IPS-NIHi7 (cell line): ENCODE results near the gene VAMP5.
"Not testable (repeated sequence)": the region's sequence is repeated elsewhere in the genome, so short reads cannot be mapped to it uniquely, and the experiment has no call there.

Experiments
- DNase-seq: peaks from one replicate; pipeline ENCODE4 v3.0.0; 2012; ENCODE audit warnings: mixed read lengths; ENCODE audit errors: extremely low spot score

VAMP5 gene, protein sequence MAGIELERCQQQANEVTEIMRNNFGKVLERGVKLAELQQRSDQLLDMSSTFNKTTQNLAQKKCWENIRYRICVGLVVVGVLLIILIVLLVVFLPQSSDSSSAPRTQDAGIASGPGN

DNA sequence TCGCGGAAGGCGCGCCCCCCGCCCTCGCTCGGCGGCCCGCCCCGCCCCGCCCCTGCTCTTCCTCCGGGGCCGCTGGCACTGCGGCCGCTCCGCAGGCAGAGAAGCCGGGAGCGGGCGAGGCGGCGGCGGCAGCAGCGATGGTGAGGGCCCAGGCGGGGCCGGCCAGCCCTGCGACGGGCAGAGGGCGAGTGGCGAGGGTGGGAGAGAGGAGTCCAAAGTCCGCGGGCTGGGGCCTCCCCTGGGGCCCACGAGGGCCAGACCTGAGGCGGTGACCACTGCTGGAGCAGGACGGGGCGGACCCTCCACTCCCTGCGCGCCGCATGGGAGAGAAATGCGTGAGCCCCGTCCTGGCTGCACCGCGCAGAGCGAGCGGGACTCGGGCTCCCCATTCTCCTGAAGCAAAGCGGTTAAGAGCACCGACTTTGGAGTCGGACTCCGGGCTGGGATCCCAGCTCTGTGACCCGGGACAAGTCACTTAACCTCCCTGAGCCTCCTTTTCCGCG, at the start of gene VAMP5:
VAMP5 (plus strand) TSS at position 78 of the 503 bp plus-strand sequence; CDS start at position 138, 60 bp downstream.
- DNase-seq = peak; percentile 41

DNA sequence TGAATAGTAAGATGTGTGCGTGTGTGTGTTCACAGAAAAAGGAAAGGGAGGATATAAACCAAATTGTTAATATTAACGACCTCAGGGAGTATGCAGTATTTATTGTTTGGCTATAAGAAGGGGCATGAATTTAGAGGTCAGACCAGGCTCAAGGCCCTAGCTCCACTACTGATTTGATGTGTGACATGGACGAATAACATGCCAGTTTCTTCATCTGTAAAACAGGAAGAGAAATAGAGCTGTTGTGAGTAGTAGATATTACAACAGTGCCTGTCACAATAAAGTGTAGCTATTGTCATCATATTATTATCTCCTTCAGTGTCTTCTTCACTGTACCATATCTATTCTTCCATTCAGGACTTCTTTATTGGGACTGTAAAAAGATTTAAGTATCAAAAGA, 49.4 kb upstream of the VAMP5 start:
- DNase-seq = no peak

DNA sequence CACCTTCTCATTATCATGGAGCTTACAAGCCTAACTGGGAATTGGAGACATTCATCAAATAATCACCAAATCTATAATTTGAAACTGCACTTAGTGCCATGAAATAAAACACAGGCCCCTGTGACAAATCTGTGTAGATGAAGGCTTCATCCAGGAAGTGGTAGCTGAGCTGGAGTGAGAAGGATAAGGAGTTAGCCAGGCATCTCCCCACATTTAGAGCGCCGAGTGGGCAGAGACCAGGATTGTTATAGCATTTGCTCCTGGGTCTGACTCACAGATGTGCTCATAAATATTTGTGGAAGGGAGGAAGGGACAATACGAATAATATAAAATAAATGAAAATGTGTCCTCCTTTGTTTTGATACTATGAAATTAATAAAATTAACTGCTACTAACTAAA, 47.8 kb upstream of the VAMP5 start:
- no peak for DNase-seq

GRCh38 chr2:85537600-85538506, 46.4 kb upstream of the VAMP5 start:
- peak; percentile 46 for DNase-seq

DNA sequence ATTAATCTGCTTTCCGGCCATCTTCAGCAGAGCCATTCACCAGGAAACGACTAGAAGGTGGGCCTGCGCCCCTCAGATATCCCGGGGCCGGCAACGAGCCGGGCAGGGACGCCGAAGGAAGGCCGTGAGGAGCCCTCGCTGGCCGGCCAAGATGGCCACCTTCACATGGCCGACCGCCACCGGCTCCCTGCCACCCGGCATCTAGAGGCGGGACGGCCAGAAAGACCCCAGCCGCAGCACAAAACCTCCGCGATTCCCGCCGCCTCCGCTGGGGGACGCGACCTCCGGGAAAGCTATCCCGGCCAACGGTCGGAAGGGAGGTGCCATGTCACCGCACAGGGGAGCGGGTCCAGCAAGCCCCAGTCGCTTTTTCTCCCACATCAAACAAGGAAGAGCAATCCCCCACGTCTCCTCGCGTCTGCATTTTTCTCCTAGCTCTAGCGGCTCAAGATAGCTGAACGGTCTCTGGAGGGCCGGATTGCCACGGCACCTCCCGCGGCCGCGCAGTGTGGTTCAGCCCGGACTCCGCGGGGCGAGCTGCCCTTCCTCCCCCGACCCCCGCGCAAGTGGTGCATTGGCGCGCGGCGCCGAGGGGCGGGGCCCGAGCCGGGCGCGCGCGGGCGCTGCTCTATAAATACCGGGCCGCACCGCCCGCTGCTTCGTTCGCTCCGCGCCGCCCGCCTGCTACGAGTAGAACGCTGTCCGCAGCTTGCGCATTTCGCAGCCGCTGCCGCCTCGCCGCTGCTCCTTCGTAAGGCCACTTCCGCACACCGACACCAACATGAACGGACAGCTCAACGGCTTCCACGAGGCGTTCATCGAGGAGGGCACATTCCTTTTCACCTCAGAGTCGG, 45.5 kb upstream of the VAMP5 start, which contains the start of gene MAT2A:
MAT2A (plus strand) TSS at position 662 of the 854 bp plus-strand sequence; CDS start at position 782, 120 bp downstream.
- peak; percentile 91 for DNase-seq

DNA sequence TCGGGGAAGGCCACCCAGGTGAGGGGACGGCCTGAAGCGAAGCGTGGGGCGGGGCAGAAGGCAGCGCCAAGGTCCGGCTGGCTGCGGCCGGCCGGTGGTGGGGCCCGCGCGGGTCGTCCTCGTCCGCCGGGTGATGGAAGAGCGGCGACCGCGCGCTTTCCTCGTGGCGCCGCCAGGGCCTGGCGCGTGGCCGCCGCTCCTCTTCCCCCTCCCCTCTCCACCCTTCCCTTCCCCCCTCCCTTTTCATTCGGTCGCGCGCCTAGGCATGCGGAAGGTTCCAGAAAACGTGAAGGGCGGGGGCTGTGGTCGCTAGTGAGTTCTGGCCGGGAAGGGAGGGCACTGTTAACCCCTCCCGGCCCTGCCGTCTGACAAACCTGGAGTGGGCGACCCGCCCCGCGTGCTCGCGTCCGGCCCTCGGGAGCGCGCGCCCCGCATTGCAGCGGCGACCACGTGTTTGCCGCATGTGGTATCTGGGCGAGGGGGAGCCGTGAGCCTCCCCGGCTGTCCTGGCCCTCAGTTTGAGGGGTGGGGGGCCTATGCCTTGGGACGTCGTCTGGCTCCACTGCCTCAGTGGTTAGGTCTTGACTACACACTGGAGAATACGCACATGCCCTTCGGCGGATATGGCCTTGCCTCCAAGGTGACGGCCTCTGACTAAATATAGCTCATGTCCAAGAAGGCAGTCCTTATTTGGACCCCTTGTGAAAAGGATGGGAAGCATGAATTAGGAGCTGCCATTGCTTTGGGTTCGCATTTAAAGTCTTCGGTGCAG, 44.7 kb upstream of the VAMP5 start:
- peak; percentile 27 for DNase-seq

- no peak for DNase-seq
Observed at GRCh38 chr2:85540133-85540648, 44.0 kb upstream of the VAMP5 start.

DNA sequence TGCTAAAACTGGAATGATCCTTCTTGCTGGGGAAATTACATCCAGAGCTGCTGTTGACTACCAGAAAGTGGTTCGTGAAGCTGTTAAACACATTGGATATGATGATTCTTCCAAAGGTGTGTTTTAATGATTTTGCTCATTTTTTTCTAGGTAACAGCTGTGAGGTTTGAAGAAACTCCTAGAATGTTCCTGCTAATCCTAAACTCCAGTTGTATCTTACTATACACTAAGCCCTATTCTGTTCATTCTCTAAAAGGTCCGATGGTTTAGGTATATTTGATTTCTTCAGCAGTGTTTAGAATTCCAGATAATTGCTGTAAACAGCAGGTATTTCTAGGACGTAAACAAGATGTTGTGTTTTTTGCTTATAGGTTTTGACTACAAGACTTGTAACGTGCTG, 43.0 kb upstream of the VAMP5 start:
- no peak for DNase-seq

DNA sequence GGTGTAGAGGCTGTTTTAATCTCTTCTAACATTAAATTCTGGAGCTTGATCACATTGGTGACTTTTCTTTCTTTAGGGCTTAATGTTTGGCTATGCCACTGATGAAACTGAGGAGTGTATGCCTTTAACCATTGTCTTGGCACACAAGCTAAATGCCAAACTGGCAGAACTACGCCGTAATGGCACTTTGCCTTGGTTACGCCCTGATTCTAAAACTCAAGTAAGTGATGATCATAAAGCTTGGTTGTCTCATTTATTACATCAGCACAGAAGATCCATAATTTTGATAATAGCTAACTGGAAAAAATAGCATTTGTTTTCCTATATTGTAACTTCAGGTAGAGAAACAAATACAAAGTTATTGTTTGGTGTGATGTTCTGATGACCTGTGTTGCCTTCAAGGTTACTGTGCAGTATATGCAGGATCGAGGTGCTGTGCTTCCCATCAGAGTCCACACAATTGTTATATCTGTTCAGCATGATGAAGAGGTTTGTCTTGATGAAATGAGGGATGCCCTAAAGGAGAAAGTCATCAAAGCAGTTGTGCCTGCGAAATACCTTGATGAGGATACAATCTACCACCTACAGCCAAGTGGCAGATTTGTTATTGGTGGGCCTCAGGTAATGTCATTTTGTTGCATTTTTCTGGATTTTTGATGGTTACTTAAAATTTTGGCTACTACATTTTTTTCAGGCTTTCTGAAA, 42.3 kb upstream of the VAMP5 start:
- DNase-seq = no peak

DNA sequence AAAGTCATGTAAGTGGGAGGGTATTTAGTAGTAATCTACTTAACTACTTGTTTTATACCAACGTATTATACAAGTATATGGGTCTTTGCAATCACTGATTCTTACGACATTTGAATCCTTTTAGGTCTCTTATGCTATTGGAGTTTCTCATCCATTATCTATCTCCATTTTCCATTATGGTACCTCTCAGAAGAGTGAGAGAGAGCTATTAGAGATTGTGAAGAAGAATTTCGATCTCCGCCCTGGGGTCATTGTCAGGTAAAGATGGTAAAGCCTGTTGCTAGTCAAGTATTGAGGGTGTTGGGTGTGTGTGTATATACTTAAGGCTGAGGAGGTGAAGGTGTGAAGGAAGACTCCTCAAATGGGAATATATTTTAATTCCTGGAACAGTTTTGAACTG, 41.5 kb upstream of the VAMP5 start:
- DNase-seq = no peak

- not testable (repeated sequence) for DNase-seq
Observed at GRCh38 chr2:85544254-85544691, 40.0 kb upstream of the VAMP5 start.

DNA sequence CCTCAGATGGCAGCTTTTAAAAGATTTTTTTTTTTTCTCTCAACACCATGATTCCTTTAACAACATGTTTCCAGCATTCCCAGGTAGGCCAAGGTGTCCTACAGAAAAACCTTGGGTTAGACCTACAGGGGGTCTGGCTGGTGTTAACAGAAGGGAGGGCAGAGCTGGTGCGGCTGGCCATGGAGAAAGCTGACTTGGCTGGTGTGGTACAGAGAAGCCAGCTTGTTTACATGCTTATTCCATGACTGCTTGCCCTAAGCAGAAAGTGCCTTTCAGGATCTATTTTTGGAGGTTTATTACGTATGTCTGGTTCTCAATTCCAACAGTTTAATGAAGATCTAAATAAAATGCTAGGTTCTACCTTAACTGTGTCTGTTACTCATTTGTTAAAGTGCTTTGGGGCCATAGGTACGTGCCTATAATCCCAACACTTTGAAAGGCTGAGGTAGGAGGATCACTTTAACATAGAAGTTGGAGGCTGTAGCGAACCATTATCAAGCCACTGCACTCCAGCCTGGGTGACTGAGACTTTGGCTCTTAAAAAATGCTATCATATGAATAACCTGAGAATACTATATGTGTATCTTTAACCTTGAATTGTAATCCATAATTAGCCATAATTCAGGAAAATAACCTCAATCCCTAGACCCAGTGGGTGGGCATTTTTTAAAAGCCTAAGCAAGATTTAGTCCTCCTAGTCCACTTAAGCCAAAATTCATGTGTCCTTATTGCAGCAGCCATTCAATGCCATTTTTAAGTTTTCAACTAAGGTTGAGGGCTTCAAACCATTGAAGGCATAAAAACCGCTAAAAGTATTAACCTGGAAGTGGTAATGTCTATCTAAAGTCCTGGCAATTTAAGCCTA, 39.1 kb upstream of the VAMP5 start:
- DNase-seq = not testable (repeated sequence)

DNA sequence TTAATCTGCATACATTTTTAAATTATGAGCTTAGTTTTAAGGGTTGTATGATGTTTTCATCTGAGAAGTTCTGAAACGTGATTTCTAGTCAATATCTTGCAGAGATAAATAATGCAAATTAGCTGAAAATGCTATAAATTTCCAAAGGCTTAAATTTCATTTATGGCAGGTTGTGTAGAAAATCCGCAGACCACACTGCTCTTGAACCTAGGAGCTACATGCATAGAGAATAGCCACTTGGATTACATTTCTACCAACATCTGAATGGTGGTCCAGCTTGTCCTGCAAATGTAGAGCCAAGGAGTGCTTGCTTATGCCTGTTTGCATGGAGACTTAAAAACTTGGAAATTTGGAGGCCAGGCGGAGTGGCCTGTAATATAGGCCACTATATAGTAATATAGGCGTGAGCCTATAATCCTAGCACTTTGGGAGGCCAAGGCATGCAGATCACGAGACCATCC, 38.4 kb upstream of the VAMP5 start:
- no peak for DNase-seq

DNA sequence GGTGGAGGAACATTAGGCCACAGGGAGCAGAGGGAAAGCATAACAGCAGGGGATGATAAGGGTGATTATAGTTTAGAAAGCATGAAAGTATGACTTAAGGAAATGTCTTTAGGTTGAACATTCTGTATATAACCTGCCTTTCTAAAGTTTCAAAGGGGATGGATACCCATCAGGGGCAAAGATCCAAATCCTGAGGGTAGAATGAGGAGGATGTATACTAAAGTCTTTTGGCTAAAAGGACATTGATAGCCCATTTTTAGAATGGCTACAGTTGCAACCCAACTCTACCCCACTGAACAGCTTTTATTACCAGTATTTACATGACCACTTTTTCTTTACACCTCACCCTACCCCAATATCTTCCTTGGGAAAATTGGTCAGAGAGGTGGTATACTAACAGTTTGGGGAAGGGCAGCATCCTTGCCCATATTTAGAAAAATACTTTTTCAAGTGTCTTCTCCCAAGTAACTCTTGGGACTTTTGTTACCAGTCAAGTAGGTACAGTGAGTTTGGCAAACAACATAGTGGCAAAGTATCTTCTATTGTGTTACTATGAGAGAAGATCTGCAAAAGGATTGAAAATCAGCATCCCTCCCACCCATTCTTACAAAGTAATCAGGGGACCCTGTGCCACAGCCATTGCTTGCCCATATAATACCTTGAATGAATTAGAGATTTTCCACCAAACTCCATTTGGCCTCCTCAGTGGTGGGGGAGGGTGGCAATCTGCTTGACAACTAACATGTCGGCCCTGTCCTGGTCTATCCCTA, 37.0 kb upstream of the VAMP5 start:
- no peak for DNase-seq

DNA sequence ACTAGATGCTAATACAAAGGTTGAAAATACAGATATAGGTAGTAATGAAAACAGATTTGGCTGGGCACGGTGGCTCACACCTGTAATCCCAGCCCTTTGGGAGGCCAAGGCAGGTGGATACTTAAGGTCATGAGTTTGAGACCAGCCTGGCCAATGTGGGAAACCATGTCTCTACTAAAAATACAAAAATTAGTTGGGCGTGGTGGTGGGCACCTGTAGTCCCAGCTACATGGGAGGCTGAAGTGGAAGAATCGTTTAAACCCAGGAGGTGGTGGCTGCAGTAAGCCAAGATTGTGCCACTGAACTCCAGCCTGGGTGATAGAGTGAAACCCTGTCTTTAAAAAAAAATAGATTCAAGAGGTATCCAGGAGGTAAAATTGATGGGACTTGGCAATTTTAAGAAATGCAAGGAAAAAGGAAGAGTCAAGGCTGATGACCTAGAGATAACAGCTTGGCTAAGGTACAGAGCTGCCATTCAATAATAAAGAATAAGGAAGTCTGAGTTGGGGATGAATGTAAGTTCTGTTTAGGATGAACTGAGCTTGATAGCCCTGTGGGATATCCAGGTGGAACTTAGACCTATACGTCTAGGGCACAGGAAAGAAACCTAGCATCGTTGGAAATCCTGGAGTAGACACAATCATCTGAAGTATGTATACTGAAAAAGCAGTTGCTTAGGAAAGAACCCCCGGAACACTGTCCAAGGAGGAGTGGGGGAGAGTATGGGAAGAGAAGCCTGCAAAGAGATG, 36.2 kb upstream of the VAMP5 start:
- no peak for DNase-seq

DNA sequence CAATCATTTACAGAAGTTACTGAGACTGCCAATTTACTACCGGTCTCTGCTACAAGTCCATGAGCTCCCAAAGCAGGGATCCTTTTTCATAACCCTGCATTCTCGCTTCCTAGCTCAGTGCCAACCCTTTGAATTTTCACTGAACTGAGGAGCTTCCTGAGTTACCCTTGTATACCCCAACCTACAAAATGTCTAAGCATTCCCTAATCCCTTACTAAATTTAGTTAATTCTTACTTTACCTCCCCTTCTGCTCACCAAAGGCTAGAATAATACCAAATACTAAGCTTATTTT, 35.7 kb upstream of the VAMP5 start:
- no peak for DNase-seq

GRCh38 chr2:85549095-85549494, 35.1 kb upstream of the VAMP5 start:
- DNase-seq = no peak

- DNase-seq = no peak
Observed at GRCh38 chr2:85549826-85550225, 34.4 kb upstream of the VAMP5 start.
